Neural cell (in vitro differentiated cells): ENCODE data around the gene SLAMF9. TPM values are rescaled to one million over a fixed set of nuclear protein-coding genes. Genes with fewer than 3 reads are reported as not detected.

Experiments used
- H2AFZ ChIP-seq: fragments of 200-600, 300-800 bp; sonication (generic), shearing (Covaris generic); 2 replicates; pipeline ENCODE4 v1.6.0; 2014; ENCODE audit warnings: low read depth, mild to moderate bottlenecking, antibody characterized with exemption, low read length, moderate library complexity
- H3F3A ChIP-seq: fragments of 200-600 bp; shearing (Covaris generic); 2 replicates; pipeline ENCODE4 v1.6.1; 2016; ENCODE audit warnings: mild to moderate bottlenecking, moderate library complexity, mixed read lengths, antibody characterized with exemption, low read length; ENCODE audit not compliant: insufficient read depth, poor library complexity, severe bottlenecking
- H3K27ac ChIP-seq: fragments of 200-600, 300-800 bp; sonication (generic), shearing (Covaris generic); 2 replicates; pipeline ENCODE4 v1.5.1; 2014; ENCODE audit warnings: mild to moderate bottlenecking, low read length, moderate library complexity
- H3K27me3 ChIP-seq: fragments of 300-800, 200-600 bp; sonication (generic), shearing (Covaris generic); 2 replicates; pipeline ENCODE4 v1.6.0; 2014; ENCODE audit warnings: mild to moderate bottlenecking, low read depth, low read length, moderate library complexity; ENCODE audit not compliant: insufficient read depth
- H3K36me3 ChIP-seq: fragments of 300-800, 200-600 bp; sonication (generic), shearing (Covaris generic); 2 replicates; pipeline ENCODE4 v1.5.1; 2014; ENCODE audit warnings: mild to moderate bottlenecking, antibody characterized with exemption, low read length, moderate library complexity; ENCODE audit not compliant: insufficient read depth
- H3K4me2 ChIP-seq: fragments of 300-800, 200-600 bp; sonication (generic), shearing (Covaris generic); 2 replicates; pipeline ENCODE4 v1.6.0; 2014; ENCODE audit warnings: mild to moderate bottlenecking, low read length
- H3K4me3 ChIP-seq: fragments of 300-800, 200-600 bp; sonication (generic), shearing (Covaris generic); 2 replicates; pipeline ENCODE4 v1.5.1; 2014; ENCODE audit warnings: mild to moderate bottlenecking, low read length, moderate library complexity
- H3K79me2 ChIP-seq: fragments of 200-600 bp; shearing (Covaris generic); replicated peaks from 2 replicates; pipeline ENCODE4 v1.6.0; 2014; ENCODE audit warnings: mild to moderate bottlenecking, low read length, moderate library complexity; ENCODE audit not compliant: insufficient read depth
- H3K9ac ChIP-seq: fragments of 300-800, 200-600 bp; sonication (generic), shearing (Covaris generic); 2 replicates; pipeline ENCODE4 v1.6.1; 2016; ENCODE audit warnings: mild to moderate bottlenecking, low read length, mixed read lengths
- H3K9me2 ChIP-seq: fragments of 200-600 bp; shearing (Covaris generic); 2 replicates; pipeline ENCODE4 v1.6.1; 2016; ENCODE audit warnings: mild to moderate bottlenecking, low read length, mixed read lengths; ENCODE audit not compliant: insufficient read depth
- H3K9me3 ChIP-seq: fragments of 200-600, 300-800 bp; sonication (generic), shearing (Covaris generic); 2 replicates; pipeline ENCODE4 v1.6.1; 2016; ENCODE audit warnings: mild to moderate bottlenecking, mixed run types, low read length, moderate library complexity, mixed read lengths
- H4K20me1 ChIP-seq: fragments of 200-600 bp; shearing (Covaris generic); 2 replicates; pipeline ENCODE4 v1.6.1; 2016; ENCODE audit warnings: mild to moderate bottlenecking, mixed run types; ENCODE audit not compliant: insufficient read depth
- CTCF ChIP-seq: fragments of 450-650 bp; IDR thresholded peaks from 2 replicates; pipeline ENCODE4 v1.5.1; 2014; ENCODE audit warnings: antibody characterized with exemption, mild to moderate bottlenecking, moderate library complexity; ENCODE audit not compliant: poor library complexity, severe bottlenecking
- EP300 ChIP-seq: fragments of 450-650 bp; conservative IDR thresholded peaks from 2 replicates; pipeline ENCODE4 v1.6.1; 2014; ENCODE audit warnings: antibody characterized with exemption, mild to moderate bottlenecking, moderate library complexity; ENCODE audit not compliant: poor library complexity, severe bottlenecking
- EZH2 ChIP-seq: fragments of 200-600, 300-800 bp; shearing (Covaris generic), sonication (generic); IDR thresholded peaks from 2 replicates; pipeline ENCODE4 v1.6.1; 2014; ENCODE audit warnings: antibody characterized with exemption, low read length, borderline replicate concordance, mild to moderate bottlenecking; ENCODE audit not compliant: insufficient read depth, poor library complexity, severe bottlenecking
- MXI1 ChIP-seq: fragments of 450-650 bp; conservative IDR thresholded peaks from 2 replicates; pipeline ENCODE4 v1.6.1; 2014; ENCODE audit warnings: antibody characterized with exemption, mild to moderate bottlenecking; ENCODE audit not compliant: poor library complexity, severe bottlenecking
- POLR2AphosphoS5 ChIP-seq: IDR thresholded peaks from 2 replicates; pipeline ENCODE4 v1.6.1; 2012
- RAD21 ChIP-seq: fragments of 450-650 bp; conservative IDR thresholded peaks from 2 replicates; pipeline ENCODE4 v1.6.1; 2014; ENCODE audit warnings: antibody characterized with exemption, mild to moderate bottlenecking, moderate library complexity
- REST ChIP-seq: IDR thresholded peaks from 2 replicates; pipeline ENCODE4 v1.6.1; 2012; ENCODE audit warnings: borderline replicate concordance
- SMC3 ChIP-seq: fragments of 450-650 bp; conservative IDR thresholded peaks from 2 replicates; pipeline ENCODE4 v1.6.1; 2014; ENCODE audit warnings: antibody characterized with exemption, mild to moderate bottlenecking, moderate library complexity; ENCODE audit not compliant: poor library complexity
- TAF1 ChIP-seq: IDR thresholded peaks from 2 replicates; pipeline ENCODE4 v1.6.1; 2012; ENCODE audit warnings: low read depth
- polyA plus RNA-seq: library from polyadenylated mRNA; depleted of rRNA; stranded (reverse); fragments of >200 nt; gene quantifications from 2 replicates; pipeline ENCODE4 v1.2.3, GENCODE V29; 2014

The SLAMF9 gene
- polyA plus RNA-seq, 1 donor from 2014 or later, result not detected

GRCh38 chr1:159927849-159928431, 26.1 kb downstream of the SLAMF9 start:
- TF ChIP-seq MXI1, result no peak
- TF ChIP-seq SMC3, result no peak
- TF ChIP-seq REST, result no peak
- TF ChIP-seq RAD21, result no peak
- no peak for TF ChIP-seq EP300
- no peak for TF ChIP-seq POLR2AphosphoS5
- Histone ChIP-seq H4K20me1 (no peaks in the 10 kb centered on the region), H2AFZ (no peak overlapping the region), H3K27ac (no peak overlapping the region), H3K4me3 (no peak overlapping the region), H3K4me2 (no peak overlapping the region), H3K79me2 (no peaks in the 10 kb centered on the region), H3K9me3 (no peaks in the 10 kb centered on the region), H3K36me3 (no peaks in the 10 kb centered on the region), H3K9me2 (no peaks in the 10 kb centered on the region), H3K27me3 (peaks cover 21% of the 10 kb centered on the region), H3K9ac (no peak overlapping the region), H3F3A (no peaks in the 10 kb centered on the region)

GRCh38 chr1:159927211-159927848, 26.7 kb downstream of the SLAMF9 start:
- Histone ChIP-seq H3K9me2 (no peaks in the 10 kb centered on the region), H3K27me3 (peaks cover 21% of the 10 kb centered on the region), H3K9me3 (no peaks in the 10 kb centered on the region), H3K4me3 (no peak overlapping the region), H3F3A (no peaks in the 10 kb centered on the region), H3K9ac (no peak overlapping the region), H3K27ac (no peak overlapping the region), H3K4me2 (no peak overlapping the region), H3K79me2 (no peaks in the 10 kb centered on the region), H4K20me1 (no peaks in the 10 kb centered on the region), H3K36me3 (no peaks in the 10 kb centered on the region), H2AFZ (no peak overlapping the region)
- TF ChIP-seq SMC3 (no peak), EP300 (no peak), CTCF (no peak), REST (no peak), MXI1 (no peak), EZH2 (no peak), POLR2AphosphoS5 (no peak), RAD21 (no peak), TAF1 (no peak)
